ENCODE data around the gene TEDC2. TPM values are rescaled to one million over a fixed set of nuclear protein-coding genes. Genes with fewer than 3 reads are reported as not detected.
"Not testable (repeated sequence)": the region's sequence is repeated elsewhere in the genome, so short reads cannot be mapped to it uniquely, and the experiment has no call there.

TEDC2 gene
- total RNA-seq, 1 donor from 2014 or later, result 2.6 TPM

DNA sequence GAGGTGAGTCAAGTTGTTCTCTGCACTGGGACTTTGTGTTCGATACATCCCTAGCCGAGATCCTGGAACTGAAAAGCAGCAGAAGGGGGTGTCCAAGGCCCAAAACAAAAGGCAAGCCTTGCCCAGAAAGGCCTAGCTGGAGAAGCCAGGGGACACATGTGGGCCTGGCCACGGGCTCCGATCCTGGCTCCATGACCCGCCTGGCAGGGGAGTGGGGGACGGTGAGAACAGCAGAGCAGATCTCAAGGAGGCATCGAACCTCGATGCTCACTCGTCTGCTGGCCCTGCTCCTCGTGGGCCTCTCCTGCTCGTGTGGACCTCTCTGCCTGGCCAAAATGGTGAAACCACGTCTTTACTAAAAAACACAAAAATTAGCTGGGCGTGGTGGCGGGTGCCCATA lies 21.8 kb upstream of the TEDC2 start:
- H3K27me3 ChIP-seq (ENCODE audit: control insufficient read depth in 3 of 3, insufficient read depth in 3 of 3, low read length in 3 of 3), result no peaks in the 10 kb centered on the region
- no peak overlapping the region for H3K9ac ChIP-seq (ENCODE audit: low read depth in 1 of 3, low read length in 3 of 3)
- H3K4me1 ChIP-seq (ENCODE audit: control insufficient read depth in 3 of 3, insufficient read depth in 3 of 3, low read length in 3 of 3), result no peaks in the 10 kb centered on the region
- H3K9me3 ChIP-seq (ENCODE audit: control insufficient read depth in 3 of 3, low read length in 3 of 3), result no peaks in the 10 kb centered on the region
- H3K4me3 ChIP-seq (ENCODE audit: low read length in 3 of 3), result no peak overlapping the region
- H3K36me3 ChIP-seq (ENCODE audit: control insufficient read depth in 3 of 3, insufficient read depth in 3 of 3, low read length in 3 of 3), result peaks cover 3 to 21% (median 7%) of the 10 kb centered on the region in 3 donors
- H3K27ac ChIP-seq (ENCODE audit: low read depth, low read length), result no peak overlapping the region

DNA sequence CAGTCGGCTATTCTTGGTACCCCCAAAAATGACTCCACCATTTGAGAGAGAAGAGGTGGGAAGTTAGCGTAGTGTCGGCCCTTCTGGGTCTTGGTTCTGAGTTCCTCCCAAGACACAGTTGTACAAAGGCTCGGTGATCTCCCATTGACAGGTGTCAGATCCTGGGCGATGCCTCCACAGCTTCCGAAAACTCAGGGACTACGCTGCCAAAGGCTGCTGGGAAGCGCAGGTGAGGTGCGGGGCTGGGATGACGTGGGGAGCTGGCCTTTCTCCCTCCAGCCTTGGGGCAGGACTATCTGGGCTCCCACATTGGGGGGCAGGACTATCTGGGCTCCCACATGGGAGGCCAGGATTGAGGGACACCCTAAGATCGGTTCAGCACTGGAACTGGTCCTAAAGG lies 20.3 kb upstream of the TEDC2 start:
- Histone ChIP-seq H3K27ac (ENCODE audit: low read depth, low read length) (no peak overlapping the region), H3K9me3 (ENCODE audit: control insufficient read depth in 3 of 3, low read length in 3 of 3) (no peaks in the 10 kb centered on the region), H3K4me1 (ENCODE audit: control insufficient read depth in 3 of 3, insufficient read depth in 3 of 3, low read length in 3 of 3) (peaks cover 0 to 4% (median 0%) of the 10 kb centered on the region in 3 donors), H3K9ac (ENCODE audit: low read depth in 1 of 3, low read length in 3 of 3) (no peak overlapping the region), H3K27me3 (ENCODE audit: control insufficient read depth in 3 of 3, insufficient read depth in 3 of 3, low read length in 3 of 3) (no peaks in the 10 kb centered on the region), H3K4me3 (ENCODE audit: low read length in 3 of 3) (no peak overlapping the region), H3K36me3 (ENCODE audit: control insufficient read depth in 3 of 3, insufficient read depth in 3 of 3, low read length in 3 of 3) (peaks cover 0 to 21% (median 6%) of the 10 kb centered on the region in 3 donors)

DNA sequence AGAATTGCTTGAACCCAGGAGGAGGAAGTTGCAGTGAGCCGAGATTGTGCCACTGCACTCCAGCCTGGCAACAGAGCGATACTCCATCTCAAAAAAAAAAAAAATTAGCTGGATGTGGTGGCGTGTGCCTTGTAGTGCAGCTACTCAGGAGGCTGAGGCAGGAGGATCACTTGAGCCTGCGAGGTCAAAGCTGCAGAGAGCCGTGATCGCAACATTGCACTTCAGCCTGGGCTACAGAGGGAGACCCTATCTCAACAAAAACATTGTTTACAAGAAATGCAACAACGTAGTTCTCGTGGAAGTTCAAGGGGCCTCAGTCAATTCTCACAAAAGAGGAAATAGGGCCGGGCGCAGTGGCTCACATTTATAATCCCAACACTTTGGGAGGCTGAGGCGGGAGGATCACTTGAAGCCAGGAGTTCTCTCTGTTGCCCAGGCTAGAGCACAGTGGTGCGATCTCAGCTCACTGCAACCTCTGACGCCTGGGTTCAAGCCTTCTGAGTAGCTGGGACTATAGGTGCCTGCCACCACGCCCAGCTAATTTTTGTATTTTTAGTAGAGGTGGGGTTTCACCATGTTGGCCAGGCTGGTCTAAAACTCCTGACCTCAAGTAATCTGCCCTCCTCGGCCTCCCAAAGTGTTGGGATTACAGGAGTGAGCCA lies 18.6 kb upstream of the TEDC2 start:
- H3K27me3 ChIP-seq (ENCODE audit: control insufficient read depth in 3 of 3, insufficient read depth in 3 of 3, low read length in 3 of 3); H3K4me1 ChIP-seq (ENCODE audit: control insufficient read depth in 3 of 3, insufficient read depth in 3 of 3, low read length in 3 of 3); H3K9ac ChIP-seq (ENCODE audit: low read depth in 1 of 3, low read length in 3 of 3); H3K4me3 ChIP-seq (ENCODE audit: low read length in 3 of 3); H3K27ac ChIP-seq (ENCODE audit: low read depth, low read length); H3K9me3 ChIP-seq (ENCODE audit: control insufficient read depth in 3 of 3, low read length in 3 of 3): not testable (repeated sequence)
- peaks cover 2 to 26% (median 16%) of the 10 kb centered on the region in 3 donors for H3K36me3 ChIP-seq (ENCODE audit: control insufficient read depth in 3 of 3, insufficient read depth in 3 of 3, low read length in 3 of 3)

DNA sequence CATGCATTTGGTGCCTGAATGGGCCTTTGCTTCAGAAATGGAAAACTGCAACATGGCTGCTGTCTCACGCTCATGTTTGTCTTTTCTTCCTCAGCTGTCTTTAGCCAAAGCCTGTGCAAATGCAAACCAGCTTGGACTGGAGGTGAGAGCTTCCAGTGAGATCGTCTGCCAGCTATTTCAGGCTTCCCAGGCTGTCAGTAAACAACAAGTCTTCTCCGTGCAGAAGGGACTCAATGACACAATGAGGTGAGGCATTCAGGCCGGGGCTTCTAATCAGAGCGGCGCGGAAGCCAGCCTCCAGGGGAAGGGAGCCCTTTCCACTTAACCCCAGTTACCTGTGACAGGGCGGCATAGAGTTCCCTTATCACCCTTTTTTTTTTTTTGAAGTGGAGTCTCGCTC lies 16.4 kb upstream of the TEDC2 start:
- no peak overlapping the region for H3K4me3 ChIP-seq (ENCODE audit: low read length in 3 of 3)
- H3K27ac ChIP-seq (ENCODE audit: low read depth, low read length), result no peak overlapping the region
- H3K36me3 ChIP-seq (ENCODE audit: control insufficient read depth in 3 of 3, insufficient read depth in 3 of 3, low read length in 3 of 3), result peaks cover 10 to 24% (median 19%) of the 10 kb centered on the region in 3 donors
- no peak overlapping the region for H3K9ac ChIP-seq (ENCODE audit: low read depth in 1 of 3, low read length in 3 of 3)
- no peaks in the 10 kb centered on the region for H3K27me3 ChIP-seq (ENCODE audit: control insufficient read depth in 3 of 3, insufficient read depth in 3 of 3, low read length in 3 of 3)
- H3K9me3 ChIP-seq (ENCODE audit: control insufficient read depth in 3 of 3, low read length in 3 of 3), result no peaks in the 10 kb centered on the region
- peaks cover 0 to 4% (median 0%) of the 10 kb centered on the region in 3 donors for H3K4me1 ChIP-seq (ENCODE audit: control insufficient read depth in 3 of 3, insufficient read depth in 3 of 3, low read length in 3 of 3)

DNA sequence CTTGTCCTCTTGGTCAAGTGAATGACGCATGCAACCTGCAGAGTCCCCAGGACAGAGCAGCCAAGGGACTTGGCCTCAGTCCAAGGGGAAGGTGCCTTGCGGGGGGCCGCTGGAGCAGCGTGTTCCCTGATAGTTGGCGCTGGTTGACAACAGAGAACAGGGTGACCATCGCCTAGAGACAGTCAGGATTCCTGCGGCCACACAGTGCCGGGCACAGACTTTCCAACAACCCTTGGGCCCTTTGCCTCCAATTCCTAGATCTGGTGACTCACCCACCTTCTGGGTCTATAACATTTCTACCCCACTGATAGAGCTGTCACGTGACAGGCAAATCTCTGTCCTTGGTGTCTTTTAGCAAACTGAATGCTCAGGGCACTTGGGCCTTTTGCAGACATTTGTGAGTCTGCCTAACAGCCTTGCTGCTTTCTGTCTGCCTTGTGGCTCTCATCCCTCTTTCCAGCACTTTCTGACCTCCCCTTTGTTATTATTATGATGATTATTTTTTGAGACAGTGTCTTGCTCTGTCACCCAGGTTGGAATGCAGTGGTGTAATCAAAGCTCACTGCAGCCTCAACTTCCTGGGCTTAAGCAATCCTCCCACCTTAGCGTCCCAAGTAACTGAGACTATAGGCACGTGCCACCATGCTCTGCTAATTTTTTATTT lies 11.9 kb upstream of the TEDC2 start:
- no peak overlapping the region for H3K27ac ChIP-seq (ENCODE audit: low read depth, low read length)
- H3K36me3 ChIP-seq (ENCODE audit: control insufficient read depth in 3 of 3, insufficient read depth in 3 of 3, low read length in 3 of 3), result peaks cover 14 to 24% (median 20%) of the 10 kb centered on the region in 3 donors
- no peak overlapping the region for H3K4me3 ChIP-seq (ENCODE audit: low read length in 3 of 3)
- H3K27me3 ChIP-seq (ENCODE audit: control insufficient read depth in 3 of 3, insufficient read depth in 3 of 3, low read length in 3 of 3), result no peaks in the 10 kb centered on the region
- H3K4me1 ChIP-seq (ENCODE audit: control insufficient read depth in 3 of 3, insufficient read depth in 3 of 3, low read length in 3 of 3), result peaks cover 0 to 4% (median 0%) of the 10 kb centered on the region in 3 donors
- H3K9ac ChIP-seq (ENCODE audit: low read depth in 1 of 3, low read length in 3 of 3), result no peak overlapping the region
- H3K9me3 ChIP-seq (ENCODE audit: control insufficient read depth in 3 of 3, low read length in 3 of 3), result no peaks in the 10 kb centered on the region

DNA sequence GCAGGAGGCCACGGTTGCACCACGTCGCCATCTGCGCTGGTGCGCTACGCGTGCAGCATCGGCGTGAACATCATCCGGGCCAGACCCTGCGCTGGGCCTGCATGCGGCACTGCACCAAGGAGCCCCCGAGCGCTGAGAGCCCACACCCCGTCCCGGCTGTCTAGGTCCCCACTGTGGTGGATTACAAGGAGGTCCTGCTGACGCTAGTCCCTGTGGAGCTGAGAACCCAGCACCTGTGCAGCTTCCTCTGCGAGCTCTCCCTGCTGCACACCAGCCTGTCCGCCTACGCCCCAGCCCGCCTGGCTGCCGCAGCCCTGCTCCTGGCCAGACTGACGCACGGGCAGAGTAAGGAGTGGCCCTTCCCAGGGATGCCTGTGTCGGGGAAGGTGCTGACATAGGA lies 10.8 kb upstream of the TEDC2 start:
- Histone ChIP-seq H3K9me3 (ENCODE audit: control insufficient read depth in 3 of 3, low read length in 3 of 3) (no peaks in the 10 kb centered on the region), H3K9ac (ENCODE audit: low read depth in 1 of 3, low read length in 3 of 3) (no peak overlapping the region), H3K27ac (ENCODE audit: low read depth, low read length) (no peak overlapping the region), H3K36me3 (ENCODE audit: control insufficient read depth in 3 of 3, insufficient read depth in 3 of 3, low read length in 3 of 3) (peaks cover 20 to 30% (median 23%) of the 10 kb centered on the region in 3 donors), H3K4me3 (ENCODE audit: low read length in 3 of 3) (no peak overlapping the region), H3K4me1 (ENCODE audit: control insufficient read depth in 3 of 3, insufficient read depth in 3 of 3, low read length in 3 of 3) (no peaks in the 10 kb centered on the region), H3K27me3 (ENCODE audit: control insufficient read depth in 3 of 3, insufficient read depth in 3 of 3, low read length in 3 of 3) (no peaks in the 10 kb centered on the region)

DNA sequence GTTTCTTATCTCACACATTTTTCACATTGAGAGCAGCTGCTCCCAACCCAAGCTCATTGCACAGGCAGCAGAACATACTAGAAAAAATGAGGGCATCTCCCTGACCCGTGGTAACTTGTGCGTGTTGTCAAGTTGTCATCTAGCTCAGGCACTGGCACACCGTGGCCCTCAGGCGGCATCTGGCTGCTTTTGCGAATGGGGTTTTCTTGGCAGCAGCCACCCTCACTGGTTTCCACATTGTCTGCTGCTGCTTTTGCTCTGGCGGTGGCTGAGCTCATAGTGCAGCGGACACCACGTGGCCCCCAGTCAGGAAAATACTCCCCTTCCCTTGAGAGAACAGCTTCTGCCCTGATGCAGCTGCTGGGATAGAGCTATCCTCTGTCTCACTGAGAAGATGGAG lies 9.4 kb upstream of the TEDC2 start:
- Histone ChIP-seq H3K36me3 (ENCODE audit: control insufficient read depth in 3 of 3, insufficient read depth in 3 of 3, low read length in 3 of 3) (peaks cover 17 to 20% (median 19%) of the 10 kb centered on the region in 3 donors), H3K27ac (ENCODE audit: low read depth, low read length) (no peak overlapping the region), H3K9me3 (ENCODE audit: control insufficient read depth in 3 of 3, low read length in 3 of 3) (no peaks in the 10 kb centered on the region), H3K9ac (ENCODE audit: low read depth in 1 of 3, low read length in 3 of 3) (no peak overlapping the region), H3K4me1 (ENCODE audit: control insufficient read depth in 3 of 3, insufficient read depth in 3 of 3, low read length in 3 of 3) (no peaks in the 10 kb centered on the region), H3K27me3 (ENCODE audit: control insufficient read depth in 3 of 3, insufficient read depth in 3 of 3, low read length in 3 of 3) (no peaks in the 10 kb centered on the region), H3K4me3 (ENCODE audit: low read length in 3 of 3) (no peak overlapping the region)

DNA sequence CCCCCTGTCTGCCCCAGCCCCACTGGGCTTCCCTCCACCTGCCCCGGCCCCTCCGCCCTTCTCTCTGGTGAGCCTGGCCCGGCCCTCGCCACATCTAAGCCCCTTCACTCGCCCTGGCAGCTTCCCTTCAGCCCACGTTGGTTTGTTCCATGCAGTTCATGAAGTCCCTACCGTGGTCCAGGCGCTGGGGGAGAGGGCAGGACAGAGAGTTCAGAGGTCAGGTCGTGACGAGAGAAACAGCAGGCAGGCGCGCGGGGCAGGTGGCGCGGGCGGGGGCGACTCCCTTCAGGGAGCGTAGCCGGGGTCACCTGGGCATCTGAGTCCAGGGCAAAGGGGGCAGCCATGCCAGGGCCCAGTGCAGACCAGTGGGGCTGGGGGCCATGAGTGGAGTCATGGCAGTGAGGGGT lies 8.9 kb upstream of the TEDC2 start:
- Histone ChIP-seq H3K27ac (ENCODE audit: low read depth, low read length) (no peak overlapping the region), H3K9ac (ENCODE audit: low read depth in 1 of 3, low read length in 3 of 3) (no peak overlapping the region), H3K36me3 (ENCODE audit: control insufficient read depth in 3 of 3, insufficient read depth in 3 of 3, low read length in 3 of 3) (peaks cover 16 to 20% (median 19%) of the 10 kb centered on the region in 3 donors), H3K27me3 (ENCODE audit: control insufficient read depth in 3 of 3, insufficient read depth in 3 of 3, low read length in 3 of 3) (no peaks in the 10 kb centered on the region), H3K4me1 (ENCODE audit: control insufficient read depth in 3 of 3, insufficient read depth in 3 of 3, low read length in 3 of 3) (no peaks in the 10 kb centered on the region), H3K9me3 (ENCODE audit: control insufficient read depth in 3 of 3, low read length in 3 of 3) (no peaks in the 10 kb centered on the region), H3K4me3 (ENCODE audit: low read length in 3 of 3) (no peak overlapping the region)

DNA sequence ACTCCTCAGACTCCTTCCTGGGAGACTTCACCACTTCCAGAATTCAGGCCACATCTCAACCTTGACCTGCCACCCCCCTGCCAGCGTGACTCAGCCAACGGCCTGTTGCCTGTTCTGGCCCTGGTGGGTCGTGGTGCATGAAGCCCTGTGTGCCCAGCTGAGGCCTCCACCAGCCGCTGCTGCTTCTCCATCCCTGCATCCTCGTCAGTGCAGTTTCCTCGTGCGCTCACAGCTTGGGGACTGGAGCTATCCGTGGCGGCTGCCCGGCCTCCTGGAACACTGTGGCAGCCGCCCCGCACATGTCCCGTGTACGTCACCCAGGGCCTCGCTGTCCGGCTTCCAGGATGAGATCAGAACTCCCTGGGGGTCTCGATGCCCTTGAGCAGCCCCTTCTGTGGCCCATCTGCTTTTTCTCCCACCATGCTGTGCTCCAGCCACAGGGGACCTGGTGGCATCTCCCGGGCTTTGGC lies 8.0 kb upstream of the TEDC2 start:
- no peak overlapping the region for H3K9ac ChIP-seq (ENCODE audit: low read depth in 1 of 3, low read length in 3 of 3)
- H3K9me3 ChIP-seq (ENCODE audit: control insufficient read depth in 3 of 3, low read length in 3 of 3), result no peaks in the 10 kb centered on the region

DNA sequence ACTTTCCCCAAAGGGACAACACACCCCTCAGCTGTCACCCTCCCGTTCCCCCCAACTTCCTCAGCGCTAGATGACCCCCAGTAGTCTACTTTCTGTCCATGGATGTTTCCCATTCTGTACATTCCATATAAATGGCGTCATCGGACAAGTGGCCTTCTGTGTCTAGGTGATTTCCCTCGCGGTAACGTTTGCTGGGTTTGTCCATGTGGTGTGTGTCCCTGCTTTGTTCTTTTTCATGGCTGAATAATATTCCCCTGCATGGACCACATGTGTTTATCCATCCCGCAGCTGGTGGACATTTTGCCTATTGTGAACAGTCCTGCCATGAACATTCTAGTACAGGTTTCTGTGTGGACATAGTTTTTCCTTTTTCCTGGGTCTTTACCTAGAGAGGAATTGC lies 7.3 kb upstream of the TEDC2 start:
- H3K27ac ChIP-seq (ENCODE audit: low read depth, low read length), result no peak overlapping the region
- peaks cover 15 to 19% (median 18%) of the 10 kb centered on the region in 3 donors for H3K36me3 ChIP-seq (ENCODE audit: control insufficient read depth in 3 of 3, insufficient read depth in 3 of 3, low read length in 3 of 3)
- H3K4me1 ChIP-seq (ENCODE audit: control insufficient read depth in 3 of 3, insufficient read depth in 3 of 3, low read length in 3 of 3), result no peaks in the 10 kb centered on the region
- no peak overlapping the region for H3K4me3 ChIP-seq (ENCODE audit: low read length in 3 of 3)
- no peaks in the 10 kb centered on the region for H3K27me3 ChIP-seq (ENCODE audit: control insufficient read depth in 3 of 3, insufficient read depth in 3 of 3, low read length in 3 of 3)
- no peaks in the 10 kb centered on the region for H3K9me3 ChIP-seq (ENCODE audit: control insufficient read depth in 3 of 3, low read length in 3 of 3)
- H3K9ac ChIP-seq (ENCODE audit: low read depth in 1 of 3, low read length in 3 of 3), result no peak overlapping the region

More for the DNA sequence above, 8.0 kb upstream of the TEDC2 start:
- Histone ChIP-seq H3K27ac (ENCODE audit: low read depth, low read length) (no peak overlapping the region), H3K4me3 (ENCODE audit: low read length in 3 of 3) (no peak overlapping the region), H3K27me3 (ENCODE audit: control insufficient read depth in 3 of 3, insufficient read depth in 3 of 3, low read length in 3 of 3) (no peaks in the 10 kb centered on the region), H3K36me3 (ENCODE audit: control insufficient read depth in 3 of 3, insufficient read depth in 3 of 3, low read length in 3 of 3) (peaks cover 13 to 19% (median 16%) of the 10 kb centered on the region in 3 donors), H3K4me1 (ENCODE audit: control insufficient read depth in 3 of 3, insufficient read depth in 3 of 3, low read length in 3 of 3) (no peaks in the 10 kb centered on the region)
